Activated CD4-positive, alpha-beta T cell treated with anti-CD3 and anti-CD28 coated beads, Interleukin-2, amount 50 U/mL, for 16 hours (primary cell): ENCODE measurements around the gene CUX1.
"Not testable (repeated sequence)": the region's sequence is repeated elsewhere in the genome, so short reads cannot be mapped to it uniquely, and the experiment has no call there.

ENCODE experiments used
- DNase-seq: peaks from one replicate; pipeline ENCODE4 v3.0.0-alpha.2; 2020

Gene CUX1

DNA sequence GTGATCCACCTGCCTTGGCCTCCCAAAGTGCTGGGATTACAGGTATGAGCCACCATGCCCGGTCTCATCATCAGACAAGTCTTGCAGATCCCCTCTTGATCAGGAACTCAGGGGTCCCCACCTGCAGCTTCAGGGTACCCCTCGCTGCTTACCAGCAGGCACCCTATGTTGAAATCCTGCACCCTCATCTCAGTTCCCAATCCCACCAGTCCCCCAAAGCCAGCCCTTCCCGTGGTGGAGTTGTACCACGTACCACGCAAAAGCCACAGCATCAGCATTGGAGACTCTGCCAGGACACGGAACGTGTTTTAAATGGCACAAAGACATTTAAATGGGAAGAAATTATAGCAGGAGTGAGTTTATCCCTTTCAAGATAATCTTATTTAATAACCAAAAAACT, 202.0 kb downstream of the CUX1 start:
- DNase-seq, result no peak

DNA sequence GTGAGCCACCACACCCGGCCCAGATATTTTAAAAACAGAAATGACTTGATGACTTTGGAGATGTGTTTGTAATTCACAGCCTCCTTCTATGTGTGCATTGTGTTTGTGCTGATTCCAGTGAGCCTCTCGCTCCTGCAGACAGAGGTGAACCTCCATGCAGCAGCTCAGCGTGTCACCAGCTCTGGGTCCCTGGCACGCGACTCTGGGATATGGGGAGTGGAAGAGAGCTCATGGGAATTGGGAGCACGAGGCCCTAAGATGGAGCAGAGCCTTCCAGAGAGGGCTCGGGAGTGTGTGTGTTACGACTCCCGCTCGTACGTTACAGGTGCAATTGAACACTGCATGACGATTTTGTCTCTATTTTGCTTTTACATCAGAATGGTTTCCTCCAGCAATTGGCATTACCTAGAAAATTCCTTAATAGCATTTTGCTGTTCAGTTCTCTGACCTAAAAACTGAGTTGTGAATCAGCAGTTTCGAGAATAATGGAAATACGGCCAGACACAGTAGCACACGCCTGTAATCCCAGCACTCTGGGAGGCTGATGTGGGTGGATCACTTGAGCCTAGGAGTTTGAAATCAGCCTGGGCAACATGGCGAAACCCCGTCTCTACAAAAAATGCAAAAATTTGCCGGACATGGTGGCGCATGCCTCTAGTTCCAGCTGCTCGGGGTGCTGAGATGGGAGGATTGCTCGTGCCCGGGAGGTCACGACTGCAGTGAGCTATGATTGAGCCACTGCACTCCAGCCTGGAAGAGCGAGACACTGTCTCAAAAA, 204.6 kb downstream of the CUX1 start:
- no peak for DNase-seq

- DNase-seq, result no peak
Observed at GRCh38 chr7:102024005-102024768, 206.8 kb downstream of the CUX1 start.

DNA sequence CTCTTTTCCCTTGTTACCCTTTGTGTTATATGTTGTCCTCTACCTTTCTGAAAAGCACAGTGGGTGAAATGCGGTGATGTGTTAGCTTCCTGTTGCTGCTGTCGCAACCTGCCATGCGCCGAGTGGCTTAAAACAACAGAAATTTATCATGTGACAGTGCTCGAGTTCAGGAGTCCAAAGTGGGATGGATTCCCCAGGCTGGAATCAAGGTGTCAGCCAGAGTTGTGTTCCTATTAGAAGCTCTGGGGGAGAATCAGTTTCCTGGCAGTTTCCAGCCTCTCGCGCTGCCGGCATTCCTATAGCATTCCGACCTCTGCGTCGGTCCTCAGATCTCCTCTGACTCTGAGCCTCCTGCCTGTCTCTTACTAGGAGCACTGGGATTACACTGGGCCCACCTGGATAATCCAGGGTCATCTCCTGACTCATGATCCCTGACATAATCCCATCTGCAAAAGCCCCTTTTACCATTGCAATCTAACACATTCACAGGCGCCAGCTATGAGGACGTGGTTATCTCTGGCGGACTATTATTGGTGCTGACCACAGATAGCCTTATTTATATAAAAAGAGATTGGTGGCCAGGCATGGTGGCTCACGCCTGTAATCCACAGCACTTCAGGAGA, 207.5 kb downstream of the CUX1 start:
- no peak for DNase-seq

GRCh38 chr7:102025777-102026176, 208.4 kb downstream of the CUX1 start:
- DNase-seq, result not testable (repeated sequence)

GRCh38 chr7:102028206-102028826, 210.9 kb downstream of the CUX1 start:
- peak; percentile 8 for DNase-seq

GRCh38 chr7:102029616-102030015, 212.2 kb downstream of the CUX1 start:
- DNase-seq, result no peak

- DNase-seq, result no peak
Observed at GRCh38 chr7:102030696-102031095, 213.3 kb downstream of the CUX1 start.

- no peak for DNase-seq
Observed at GRCh38 chr7:102036958-102037357, 219.5 kb downstream of the CUX1 start.

GRCh38 chr7:102039706-102040105, 222.3 kb downstream of the CUX1 start:
- DNase-seq, result no peak

GRCh38 chr7:102040569-102040968, 223.1 kb downstream of the CUX1 start:
- DNase-seq, result no peak

DNA sequence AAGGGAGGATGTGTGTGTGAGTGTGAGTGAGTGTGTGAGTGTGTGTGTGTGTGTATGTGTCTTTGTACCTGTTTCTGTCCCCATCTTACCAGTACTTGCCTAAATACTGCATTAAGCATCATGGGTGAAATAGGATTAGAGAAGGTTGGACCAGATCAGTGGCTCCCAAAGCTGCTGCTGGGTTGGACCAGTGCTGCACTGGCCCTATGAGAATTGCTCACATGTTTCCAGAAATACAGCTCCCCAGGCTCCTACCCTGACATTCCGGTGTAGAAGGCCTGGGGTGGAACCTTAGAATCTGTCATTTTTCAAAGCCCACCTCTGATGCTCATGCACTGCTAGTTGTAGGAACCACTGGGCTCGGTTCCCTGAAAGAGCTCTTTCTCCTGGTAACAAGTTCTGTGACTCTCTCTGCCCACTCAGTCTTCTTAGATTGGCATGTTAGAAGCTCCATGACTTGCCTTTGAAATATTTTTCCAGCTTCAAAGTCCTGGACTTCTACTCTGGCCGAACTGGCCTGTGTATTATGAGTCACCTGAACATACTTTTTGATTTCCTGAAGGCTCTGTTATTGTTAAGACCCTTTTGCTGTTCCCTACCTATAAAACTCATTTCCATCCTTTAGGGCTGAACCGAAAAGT, 224.7 kb downstream of the CUX1 start:
- no peak for DNase-seq

DNA sequence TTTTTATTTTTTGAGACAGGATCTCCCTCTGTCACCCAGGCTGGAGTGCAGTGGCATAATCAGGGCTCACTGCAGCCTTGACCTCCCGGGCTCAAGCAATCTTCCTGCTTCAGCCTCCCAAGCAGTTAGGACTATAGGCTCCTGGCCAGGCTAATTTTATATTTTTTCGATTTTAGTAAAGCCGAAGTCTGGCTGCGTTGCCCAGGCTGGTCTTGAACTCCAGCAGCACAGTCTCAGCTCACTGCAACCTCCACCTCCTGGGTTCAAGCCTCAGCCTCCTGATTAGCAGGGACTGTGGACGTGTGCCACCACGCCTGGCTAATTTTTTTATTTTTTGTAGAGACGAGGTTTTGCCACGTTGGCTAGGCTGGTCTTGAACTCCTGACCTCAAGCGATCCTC, 225.4 kb downstream of the CUX1 start:
- not testable (repeated sequence) for DNase-seq

GRCh38 chr7:102044641-102044983, 227.2 kb downstream of the CUX1 start:
- DNase-seq, result no peak

DNA sequence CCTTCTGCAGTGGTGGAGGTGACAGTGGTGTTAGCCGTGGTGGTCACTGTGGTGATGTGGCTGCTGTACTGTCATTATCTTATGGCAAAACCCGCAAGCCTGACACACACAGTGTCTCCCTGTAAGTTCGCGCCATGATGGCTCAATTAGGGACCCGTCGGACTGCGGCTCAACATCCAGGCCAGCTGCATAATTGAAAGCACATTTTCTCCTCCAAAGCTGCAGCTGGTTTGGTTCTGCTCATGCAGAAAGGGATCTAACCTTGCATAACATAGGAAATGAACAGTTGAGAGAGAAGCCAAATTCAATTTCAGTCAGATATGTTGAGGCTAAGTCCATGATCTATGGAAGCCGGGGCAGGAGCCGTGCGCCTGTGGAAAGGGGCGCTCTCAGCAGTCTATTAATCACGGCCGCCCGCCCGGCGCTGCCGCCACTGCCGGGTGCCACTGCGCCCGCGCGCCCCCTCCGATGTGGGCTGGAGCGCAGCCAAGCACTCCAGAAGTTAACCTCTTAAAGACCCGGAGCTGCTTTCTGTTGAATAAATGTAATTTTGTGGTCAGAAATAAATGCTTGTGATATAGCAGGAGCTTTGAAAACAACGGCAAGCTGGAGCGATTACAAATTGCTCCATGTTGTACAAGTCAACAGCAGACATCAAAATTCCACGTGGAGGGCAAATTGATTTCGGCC, 227.7 kb downstream of the CUX1 start:
- no peak for DNase-seq

DNA sequence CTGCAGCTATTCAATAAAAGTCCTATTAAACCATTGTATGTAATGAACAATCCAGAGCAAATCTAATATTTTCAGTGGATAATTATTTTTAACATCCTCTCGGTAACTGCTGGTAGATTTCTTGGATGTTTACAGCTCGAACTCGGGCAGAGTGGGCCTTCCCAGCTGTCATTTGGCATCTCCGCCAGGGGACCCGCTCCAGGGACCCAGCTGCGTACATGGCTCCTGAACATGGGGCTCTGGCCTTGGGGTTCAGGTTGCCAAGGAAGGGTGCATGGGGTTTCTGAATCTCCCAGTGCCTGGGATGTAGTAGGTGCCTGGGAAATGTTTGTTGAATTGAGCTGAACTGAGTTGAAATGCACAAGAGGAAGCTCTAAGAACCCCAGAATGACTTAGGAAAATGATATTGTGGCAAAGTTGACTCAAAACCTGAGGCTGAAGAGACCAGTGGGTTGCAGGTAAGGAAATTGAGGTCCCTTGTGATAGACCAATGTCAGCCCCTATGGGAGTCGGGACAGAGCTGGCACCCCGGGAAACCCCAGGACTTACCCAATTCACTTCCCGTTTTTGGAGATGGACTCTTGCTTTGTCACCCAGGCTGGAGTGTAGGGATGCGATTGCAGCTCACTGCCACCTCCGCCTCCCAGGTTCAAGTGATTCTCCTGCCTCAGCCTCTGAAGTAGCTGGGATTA, 228.4 kb downstream of the CUX1 start:
- DNase-seq, result no peak

GRCh38 chr7:102046373-102047117, 229.1 kb downstream of the CUX1 start:
- DNase-seq, result no peak

- no peak for DNase-seq
Observed at GRCh38 chr7:102047167-102047566, 229.7 kb downstream of the CUX1 start.

DNA sequence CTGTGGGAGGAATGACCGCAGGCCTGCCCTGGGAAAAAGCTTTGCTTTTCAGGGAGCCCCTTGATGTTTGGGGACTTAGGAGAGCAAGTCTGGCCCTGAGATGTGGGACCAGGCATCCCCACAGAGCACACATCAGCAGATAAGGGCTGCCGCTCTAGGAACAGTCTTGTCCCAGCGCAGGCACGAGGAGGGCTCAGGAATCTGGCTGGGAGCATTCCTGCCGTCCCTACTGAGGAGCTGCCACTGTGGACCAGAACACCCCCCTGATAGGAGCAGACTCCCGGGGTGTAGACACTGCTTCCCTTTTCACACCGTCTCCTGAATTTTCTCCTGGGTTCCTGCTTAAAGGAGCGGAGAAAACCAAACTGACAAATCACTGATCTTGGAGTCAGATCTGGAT, 232.3 kb downstream of the CUX1 start:
- no peak for DNase-seq

- no peak for DNase-seq
Observed at GRCh38 chr7:102050864-102051460, 233.5 kb downstream of the CUX1 start.

DNA sequence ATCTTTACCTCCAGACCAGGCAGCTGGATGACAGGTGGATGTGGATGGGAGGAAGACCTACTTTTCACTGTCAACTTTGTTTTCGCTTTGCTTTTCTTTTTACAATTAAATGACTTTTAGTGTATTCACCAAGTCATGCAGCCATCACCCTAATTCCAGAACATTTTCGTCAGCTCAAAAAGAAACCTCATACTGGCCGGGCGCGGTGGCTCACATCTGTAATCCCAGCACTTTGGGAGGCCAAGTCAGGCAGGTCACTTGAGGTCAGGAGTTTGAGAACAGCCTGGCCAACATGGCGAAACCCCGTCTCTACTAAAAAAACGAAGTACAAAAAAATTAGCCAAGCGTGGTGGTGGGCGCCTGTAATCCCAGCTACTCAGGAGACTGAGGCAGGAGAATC, 234.3 kb downstream of the CUX1 start:
- DNase-seq, result not testable (repeated sequence)
